NCI-H1417 (cell line): ENCODE data around the gene METTL1.
A peak's percentile ranks its signal among the peaks of the same experiment; 100 is the strongest.

Experiments used
- DNase-seq, 3 experiments: peaks; one replicate each; lab custom pipeline; 2025; lab: John Stamatoyannopoulos, UW

Gene METTL1

DNA sequence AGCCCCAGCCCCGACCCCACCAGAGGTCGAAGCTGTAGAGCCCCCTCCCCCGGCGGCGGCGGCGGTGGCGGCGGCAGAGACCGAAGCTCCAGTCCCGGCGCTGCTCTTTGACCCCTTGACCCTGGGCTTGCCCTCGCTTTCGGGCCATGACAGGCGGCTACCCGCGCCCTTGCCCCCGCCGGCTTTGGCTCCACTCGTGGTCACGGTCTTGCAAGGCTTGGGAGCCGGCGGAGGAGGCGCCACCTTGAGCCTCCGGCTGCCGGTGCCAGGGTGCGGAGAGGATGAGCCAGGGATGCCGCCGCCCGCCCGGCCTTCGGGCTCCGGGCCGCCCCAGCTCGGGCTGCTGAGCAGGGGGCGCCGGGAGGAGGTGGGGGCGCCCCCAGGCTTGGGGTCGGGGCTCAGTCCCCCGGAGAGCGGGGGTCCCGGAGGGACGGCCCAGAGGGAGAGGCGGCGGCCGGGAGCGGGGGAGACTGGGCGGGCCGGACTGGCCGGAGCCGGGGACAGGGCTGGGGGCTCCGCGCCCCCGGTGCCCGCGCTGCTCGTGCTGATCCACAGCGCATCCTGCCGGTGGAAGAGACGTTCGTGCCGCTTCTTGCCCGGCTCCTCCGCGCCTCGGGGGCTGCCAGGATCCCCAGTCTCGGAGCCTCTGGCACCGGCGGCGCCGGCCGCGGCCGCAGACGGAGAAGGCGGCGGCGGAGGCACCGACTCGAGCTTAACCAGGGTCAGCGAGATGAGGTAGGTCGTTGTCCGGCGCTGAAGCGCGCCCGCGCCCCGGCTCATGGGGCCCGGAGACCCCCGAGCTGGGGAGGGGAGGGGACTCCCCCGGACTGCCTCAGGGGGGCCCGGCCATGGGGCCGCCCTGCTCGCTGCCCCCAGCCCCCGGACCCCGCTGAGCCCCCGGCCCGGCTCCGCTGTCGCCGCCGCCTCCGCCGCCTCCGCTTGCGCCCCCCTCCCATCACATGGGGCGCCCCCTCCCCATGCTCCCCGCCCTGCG, 34.1 kb downstream of the METTL1 start:
- peak; percentile 19 to 65 (median 61) for DNase-seq

DNA sequence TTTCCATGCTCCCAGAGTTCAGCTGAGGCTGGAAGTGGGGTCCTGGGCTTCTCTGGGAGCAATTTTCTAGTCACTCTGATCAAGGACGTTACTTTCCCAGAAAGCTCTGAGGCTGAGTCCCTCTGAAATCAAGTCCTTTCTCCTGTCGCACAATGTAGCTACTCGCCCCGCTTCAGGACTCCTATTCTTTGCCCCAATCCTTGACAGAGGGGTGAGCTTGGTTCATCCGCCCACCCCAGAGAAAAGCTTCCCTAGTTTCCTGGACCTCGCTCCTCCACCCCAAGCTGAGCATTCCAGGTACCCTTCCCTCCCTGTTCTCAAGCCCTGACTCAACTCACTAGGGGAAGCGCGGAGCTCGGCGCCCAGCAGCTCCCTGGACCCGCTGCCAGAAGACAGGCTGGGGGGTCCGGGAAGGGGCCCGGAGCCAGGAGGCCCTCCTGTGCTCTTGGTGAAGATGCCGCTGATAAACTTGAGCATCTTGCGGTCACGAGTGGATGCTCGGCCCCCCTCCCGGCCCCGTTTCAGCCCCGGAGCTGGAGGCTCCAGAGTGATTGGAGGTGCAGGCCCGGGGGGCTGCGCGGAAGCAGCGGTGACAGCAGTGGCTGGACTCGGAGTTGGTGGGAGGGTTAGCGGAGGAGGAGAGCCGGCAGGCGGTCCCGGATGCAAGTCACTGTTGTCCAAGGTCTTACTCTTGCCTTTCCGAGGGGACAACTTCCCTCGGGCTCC, 35.0 kb downstream of the METTL1 start:
- peak in 1 of 3 experiments; percentile 48 for DNase-seq

DNA sequence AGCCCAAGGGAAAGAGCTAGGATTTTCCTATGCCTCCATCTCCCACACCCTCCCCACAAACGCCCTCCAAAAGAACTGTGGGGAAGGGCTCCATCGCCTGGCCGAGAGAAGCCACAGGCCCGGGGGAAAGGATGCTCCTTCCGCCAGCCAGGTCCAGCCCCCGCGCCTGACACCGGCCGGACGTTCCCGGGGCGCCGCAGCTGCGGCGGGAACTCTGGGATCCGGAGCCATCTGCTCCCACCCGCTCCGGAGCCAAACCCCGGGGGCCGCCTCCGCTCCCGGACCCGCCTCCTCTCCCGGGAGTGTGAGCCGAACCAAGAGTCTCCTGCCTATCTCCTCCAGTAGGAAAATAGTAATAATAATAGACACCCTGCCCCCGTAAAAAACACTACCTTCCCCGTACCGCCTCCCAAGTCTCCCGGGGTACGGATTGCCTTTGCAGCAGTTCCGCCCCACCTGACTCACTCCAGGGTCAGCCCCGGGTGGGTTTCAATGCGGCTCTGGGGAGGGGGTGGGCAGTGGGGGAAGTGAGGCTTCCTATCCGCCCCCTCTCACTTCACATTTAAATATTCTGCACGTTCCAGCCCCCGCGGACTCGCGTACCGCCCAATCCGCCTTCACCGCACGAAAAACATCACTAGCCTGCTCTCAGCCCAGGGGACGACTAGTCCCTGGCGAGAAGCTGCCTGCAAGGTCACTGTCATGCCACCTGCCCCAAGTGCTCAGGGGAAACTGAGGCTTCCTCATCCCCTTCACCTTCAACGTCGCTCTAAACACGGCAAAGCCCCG, 35.8 kb downstream of the METTL1 start:
- DNase-seq, result peak in 2 of 3 experiments; percentile 69 to 77

DNA sequence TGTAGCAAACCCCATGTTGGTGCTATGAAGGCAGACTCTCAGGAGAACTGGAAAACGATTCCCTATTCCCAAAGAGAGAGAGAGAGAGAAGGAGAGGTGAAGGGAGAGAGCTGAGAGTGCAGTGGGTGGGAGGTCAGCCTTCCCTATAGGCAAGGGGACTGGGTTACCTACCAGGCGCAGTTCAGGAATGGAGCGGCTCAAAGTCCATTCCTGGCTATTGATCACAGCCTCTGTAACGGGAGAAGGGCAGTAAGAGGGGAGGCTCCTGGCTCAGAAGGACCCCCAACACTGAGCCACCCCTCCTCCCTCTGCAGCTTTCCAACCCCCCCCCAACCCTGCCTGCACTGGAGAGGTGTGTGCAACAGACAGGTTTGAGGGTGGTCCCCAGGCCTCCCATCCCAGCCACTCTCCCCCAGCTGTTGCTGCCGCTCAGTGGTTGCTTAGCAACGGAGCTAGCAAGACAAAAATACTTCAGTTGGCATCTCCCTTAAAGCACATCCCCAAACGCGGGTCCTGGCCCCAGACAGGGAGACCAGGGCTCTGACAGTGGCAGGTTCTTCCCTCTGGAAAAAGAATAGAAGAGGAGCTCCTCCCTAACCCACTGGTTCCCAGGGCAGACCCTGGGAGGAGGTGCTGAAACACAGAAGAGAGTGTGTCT, 36.6 kb downstream of the METTL1 start:
- peak in 2 of 3 experiments; percentile 69 to 76 for DNase-seq

DNA sequence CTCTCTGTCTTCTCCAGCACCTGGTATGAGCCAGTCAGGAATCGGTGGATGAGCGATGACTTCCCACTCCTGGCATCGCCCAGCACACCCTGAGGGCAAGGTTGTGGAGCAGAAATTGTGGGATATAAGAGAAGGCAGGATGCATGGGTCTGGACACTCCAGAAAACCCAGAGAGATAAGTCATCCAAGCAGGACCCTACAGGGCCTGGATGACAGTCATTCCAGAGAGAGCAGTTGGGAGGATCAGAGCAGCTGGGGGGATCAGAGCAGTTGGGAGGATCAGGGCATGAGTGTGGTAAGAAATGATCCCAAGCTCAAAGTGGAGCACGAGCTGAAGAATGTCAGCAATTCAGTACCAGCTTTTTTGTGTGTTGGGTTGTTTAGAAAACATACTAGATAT, 37.3 kb downstream of the METTL1 start:
- no peak for DNase-seq

DNA sequence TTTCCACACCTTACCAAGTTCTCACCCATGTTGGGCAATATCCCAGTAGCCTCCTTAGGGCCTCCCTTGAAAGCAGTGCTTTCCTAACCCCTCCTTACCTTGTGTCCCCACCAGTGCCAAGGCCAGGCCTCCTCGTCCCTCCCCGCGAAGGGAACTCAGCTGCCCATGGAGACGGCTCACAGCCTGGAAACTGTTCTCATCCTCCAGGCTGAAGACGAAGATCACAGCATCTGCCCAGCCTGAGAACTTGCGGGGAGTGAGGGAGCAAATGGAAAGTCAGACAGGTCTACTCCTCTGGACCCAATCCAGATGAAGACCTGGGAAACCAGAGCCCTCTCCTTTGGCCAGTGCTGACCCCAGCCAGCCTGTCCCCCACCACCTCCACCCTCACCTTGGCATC, 38.0 kb downstream of the METTL1 start:
- no peak for DNase-seq

DNA sequence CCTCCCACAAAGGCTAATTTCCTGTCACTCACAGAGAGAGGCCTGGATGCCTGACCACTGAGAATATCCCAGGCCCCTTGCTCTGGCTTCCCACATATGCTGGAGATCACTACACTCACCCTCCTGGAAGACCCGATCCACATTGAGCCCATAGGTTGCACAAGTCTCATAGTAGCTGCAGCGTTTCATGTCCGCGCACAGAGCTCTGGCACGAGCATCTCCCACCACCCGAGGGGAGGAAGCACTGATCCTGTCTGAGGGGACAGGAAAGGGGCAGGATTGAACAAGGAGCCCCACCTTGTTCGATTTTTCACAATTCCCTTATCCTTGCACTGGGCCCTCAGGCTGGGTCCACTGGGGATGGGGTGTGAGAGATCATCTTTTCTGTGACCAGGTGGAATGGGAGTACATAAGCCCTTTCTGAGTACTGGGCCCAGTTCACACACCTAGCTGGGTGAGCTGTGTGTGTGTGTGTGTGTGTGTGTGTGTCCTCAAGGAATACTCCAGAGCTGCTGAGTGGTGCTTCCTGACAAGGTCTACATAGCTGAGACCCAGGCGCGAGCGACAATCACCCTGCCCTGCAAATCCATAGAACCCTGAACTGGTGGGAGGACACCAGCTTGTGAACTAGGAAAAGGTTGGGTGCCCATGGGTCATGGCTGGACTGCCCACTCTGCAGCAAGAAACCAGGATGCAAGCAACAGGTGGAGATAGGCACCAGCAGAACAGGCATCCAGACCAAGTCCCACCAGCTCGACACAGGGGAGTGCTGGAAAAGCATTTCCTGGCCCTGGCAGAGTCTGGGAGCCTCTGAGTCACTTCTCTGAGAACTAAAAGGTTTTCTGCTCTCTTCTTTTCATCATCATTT, 38.9 kb downstream of the METTL1 start:
- no peak for DNase-seq

DNA sequence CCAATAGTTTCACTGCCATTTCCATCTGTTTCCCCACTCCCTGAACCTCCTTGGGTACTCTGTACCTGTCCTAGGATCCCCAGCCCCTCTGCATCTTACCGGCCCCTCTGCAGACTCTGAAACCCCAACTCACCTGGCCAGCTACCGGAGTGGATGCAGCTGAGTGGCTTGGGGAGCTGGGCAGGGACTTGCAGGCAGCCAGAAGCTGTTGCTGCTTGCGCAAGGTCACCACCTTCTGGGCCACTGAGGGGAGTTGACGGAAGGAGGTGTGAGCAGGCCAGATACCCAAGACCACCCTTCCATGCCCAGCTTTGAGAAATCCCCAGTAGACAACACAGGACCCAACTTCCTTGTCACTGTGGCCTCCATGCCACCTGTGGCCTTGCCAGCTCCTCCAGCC, 39.6 kb downstream of the METTL1 start:
- DNase-seq, result no peak

DNA sequence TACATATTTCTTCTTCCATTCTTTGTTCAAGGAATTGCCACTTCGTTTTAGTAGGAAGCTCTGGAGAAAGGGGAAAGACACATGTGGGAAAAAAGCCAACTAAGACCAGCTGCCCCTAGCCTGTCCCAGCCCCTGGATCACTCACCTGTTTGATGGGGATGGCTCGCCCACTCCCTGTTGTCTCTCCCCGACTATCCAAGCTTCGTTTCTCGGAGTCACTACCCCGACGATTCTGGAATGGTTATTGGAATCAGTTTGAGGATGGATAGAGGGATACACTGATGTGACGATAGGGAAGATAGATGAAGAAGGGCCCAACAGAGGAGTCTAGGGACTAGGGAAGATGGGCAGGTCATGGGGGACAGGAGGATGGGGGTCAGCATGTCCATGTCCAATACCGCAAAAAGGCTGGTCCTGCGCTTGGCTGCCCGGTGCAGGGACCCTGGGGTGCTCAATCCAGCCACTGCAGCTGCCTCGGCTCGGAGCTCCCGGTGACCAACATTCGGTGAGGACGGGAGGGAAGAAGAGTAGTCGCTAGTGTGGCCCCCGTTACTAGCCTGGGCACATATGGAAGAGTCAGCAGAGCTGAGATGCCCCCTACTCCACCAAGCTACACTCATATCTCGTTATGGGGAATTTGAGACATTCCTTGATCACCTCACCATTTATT, 40.4 kb downstream of the METTL1 start:
- DNase-seq, result no peak

DNA sequence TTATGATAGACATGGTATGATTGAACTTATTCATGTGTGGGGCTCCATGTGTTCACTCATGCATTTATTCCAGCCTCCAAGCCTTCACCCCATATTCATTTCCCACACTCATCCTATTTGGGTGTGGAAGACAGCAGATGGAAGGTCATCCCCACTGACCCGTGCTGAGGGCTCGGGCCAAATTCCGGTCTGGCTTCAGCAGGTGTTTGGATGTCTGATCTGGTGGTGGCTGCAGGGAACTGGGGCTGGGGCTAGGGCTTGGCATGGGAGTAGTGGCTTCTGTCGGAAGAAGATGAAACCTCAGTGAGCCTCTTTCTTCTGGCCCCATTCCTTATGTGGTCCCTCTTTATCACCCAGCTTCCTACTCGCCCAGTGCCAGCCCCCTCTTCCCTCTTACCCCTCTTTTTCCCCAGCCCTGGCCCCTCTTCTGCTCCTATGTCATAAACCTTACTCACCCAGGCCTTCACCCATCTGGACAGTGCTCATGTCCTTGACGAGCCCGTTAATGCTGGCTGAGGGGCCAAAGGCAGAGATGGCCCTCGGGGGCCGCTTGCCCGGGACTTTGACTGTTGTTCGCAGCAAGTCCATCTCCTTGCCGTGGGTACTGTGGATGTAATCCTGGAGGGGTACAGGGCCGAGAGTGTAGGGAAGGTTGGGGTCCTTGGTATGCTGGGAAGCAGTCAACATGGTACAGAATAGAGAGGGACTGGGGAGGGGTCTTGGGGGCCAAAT, 41.4 kb downstream of the METTL1 start:
- DNase-seq, result no peak

DNA sequence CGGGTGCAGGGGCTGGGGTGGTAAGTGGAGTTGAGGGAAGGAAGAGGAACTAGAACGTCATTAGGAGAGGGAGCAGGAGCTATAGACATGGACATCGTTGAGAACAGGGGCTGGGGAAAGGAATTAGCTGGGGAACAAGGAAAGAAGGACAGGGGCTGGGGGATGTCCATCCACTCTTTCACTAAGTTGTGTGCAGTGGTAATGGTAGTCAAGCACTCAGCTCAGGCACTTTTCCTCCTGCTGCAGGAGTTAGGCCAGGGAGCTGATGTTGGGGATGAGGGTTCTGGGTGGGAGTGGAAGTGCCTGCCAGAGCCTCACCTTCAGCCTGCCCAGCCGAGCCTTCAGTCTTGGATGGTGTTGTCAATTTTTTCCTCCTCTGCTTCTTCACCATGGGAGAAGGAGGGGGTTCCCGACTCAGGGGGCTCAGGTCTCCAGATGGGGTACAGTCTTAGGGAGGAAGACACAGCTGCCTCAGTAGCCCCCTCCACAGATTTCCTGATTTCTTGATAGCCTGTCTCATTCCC, 42.5 kb downstream of the METTL1 start:
- DNase-seq, result no peak

DNA sequence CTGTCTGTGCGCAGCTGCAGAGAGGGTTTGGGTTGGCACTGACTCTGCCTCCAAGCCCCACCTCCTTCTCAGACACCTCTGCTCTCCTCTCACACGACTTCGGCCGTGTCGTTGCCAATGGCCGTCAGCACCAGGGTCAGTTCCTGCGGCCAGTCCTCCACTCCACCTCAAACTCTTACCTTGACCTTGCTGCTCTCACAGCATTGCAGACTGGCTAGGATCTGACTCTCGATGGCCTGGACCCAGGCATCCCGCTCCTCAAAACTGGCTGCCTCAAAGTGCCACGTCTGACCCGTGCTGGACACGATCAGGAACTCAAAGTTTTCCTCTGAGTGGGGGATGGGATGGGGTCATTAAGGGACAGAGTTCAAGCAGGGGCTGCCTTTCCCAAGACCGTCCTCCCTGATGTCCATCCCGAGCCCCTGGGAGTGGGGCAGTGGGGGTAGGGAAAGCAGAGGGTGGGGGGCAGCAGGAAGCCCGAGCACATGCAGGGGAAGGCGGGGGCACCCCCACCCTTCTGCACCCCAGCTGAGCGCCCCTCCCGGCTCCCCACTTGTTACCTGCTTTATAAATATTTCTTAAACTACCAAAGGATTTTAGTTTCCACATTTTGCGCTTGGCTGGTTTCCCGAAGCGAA, 44.0 kb downstream of the METTL1 start:
- DNase-seq, result no peak

DNA sequence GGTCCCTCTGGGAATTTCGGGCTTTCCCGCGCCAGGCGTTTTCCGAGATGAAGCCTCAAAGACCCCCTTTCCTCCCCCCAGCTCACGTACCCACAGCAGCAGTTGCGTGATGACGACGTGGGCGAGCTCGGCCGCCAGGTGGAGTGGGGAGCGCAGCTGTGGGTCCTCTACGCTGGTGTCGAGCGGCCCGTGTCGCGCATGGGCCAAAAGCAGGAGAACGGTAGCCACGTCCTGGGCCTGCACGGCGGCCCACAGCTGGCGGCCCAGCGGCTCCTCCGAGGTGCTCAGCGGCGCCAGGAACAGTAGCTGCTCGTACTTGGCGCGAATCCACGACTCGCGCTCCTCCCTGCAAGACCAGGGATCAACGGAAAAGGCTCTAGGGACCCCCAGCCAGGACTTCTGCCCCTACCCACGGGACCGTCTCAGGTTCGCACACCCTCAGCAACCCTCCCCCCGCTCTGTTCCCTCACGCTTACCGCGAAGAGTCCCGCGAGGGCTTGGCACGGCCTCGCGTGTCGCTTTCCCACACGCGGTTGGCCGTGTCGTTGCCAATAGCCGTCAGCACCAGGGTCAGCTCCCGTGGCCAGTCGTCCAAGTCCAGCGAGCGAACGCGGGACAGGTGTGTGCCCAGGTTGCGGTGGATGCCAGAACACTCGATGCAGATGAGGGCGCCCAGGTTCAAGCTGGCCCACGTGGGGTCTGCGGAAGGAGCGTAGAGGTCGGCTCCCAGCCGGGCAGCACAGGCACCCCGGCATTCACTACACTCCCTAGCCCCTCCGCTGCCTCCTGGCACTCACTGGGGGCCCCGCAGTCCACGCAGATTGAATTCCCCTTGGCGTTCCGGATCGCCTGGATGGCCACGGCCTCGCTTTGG, 44.8 kb downstream of the METTL1 start:
- DNase-seq, result peak in 1 of 3 experiments; percentile 68

DNA sequence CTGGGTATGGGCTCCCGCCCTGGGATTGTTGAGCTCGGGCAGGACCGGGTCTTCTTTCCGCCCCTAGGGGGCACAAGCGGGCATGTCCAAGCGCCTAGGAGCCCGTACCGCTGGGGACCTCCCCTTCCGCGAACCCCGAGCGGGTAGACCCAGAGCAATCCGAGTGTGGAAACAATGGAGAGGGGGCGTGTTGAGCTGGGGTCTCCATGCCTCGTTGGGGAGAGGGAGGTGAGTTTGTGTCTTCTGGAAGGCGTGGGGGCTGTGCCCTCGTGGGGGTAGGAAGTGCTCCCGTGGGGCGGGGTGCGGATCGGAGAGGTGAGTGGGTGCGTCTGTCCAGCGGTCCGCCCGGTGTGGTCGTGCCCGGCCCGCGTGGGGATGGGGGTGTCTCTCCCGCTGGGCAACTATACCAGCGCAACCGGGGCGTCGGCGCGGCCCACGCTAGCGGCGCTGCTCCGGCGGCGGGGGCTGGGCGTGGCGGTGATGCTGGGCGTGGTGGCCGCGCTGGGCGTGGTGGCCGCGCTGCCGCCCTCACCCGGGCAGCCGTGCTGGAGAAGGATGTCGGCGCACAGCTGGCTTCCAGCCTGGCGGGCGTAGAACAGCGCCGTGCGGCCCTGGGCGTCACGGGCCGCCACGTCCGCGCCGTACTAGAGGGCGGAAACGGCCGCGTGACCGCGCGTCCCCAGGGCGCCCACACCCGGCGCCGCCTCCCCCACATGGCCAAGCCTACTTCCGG, 45.6 kb downstream of the METTL1 start:
- DNase-seq, result peak; percentile 83 to 90 (median 86)

DNA sequence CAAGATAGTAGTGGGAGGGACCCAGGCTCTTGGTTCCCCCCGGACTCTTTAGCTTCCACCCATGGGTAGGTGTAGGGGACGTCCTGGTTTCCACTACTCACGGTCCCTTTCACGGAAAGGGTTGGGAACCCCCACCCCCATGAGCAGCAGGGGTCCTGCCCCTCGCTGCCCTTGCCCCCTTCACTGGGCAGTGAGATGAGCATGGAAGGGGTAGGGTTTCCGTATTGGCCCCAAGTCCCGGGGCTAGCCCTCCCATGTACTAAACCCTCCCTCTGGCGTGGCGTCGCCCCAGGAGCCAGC, 46.1 kb downstream of the METTL1 start:
- no peak for DNase-seq

DNA sequence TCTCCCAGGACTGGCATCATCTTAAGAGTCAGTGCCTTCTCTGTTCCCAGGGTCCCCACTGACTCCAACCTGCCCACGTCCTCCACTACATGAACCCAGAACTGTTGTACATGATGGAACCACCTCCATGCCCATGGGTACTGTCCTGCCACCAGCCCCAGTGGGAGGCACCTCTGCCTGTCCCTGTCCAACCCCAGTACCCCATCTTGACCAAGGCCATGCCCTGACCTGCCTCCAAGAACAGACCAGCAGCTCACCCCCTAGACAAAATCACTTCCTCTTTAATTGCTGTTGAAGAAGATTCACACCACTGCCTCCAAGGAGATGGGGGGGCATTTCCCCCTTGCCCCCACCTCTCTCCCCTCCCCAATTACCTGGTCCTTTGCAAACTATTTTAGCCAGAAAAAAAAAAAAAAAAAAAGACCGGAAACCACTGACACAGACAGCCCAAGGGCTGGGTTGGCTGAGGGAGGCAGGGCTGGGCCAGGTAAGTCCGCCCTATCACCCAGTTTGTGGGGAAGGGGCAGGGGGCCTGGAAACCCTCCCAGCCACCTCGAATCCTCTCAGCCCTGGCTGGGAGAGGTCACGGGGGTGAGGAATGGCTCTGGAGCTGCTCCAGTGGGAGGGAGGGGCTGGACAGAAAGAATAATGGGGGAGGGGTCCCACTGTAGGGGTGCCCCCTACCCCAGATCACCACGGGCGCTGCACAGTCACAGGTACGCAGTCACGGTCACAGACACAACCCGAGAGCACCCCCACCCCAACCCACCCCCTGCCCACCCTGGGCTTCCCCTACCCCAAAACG, 46.8 kb downstream of the METTL1 start:
- no peak for DNase-seq
